Measurements from ENCODE around the gene KHK. TPM values are rescaled to one million over a fixed set of nuclear protein-coding genes. Genes with fewer than 3 reads are reported as not detected.

Gene KHK
- total and polyA plus RNA-seq, 9 of the 15 experiments (the other 6 are each of a cell fraction or from before 2014, with no cell fraction given), result 1.5 to 10.7 (median 5.2) TPM

DNA sequence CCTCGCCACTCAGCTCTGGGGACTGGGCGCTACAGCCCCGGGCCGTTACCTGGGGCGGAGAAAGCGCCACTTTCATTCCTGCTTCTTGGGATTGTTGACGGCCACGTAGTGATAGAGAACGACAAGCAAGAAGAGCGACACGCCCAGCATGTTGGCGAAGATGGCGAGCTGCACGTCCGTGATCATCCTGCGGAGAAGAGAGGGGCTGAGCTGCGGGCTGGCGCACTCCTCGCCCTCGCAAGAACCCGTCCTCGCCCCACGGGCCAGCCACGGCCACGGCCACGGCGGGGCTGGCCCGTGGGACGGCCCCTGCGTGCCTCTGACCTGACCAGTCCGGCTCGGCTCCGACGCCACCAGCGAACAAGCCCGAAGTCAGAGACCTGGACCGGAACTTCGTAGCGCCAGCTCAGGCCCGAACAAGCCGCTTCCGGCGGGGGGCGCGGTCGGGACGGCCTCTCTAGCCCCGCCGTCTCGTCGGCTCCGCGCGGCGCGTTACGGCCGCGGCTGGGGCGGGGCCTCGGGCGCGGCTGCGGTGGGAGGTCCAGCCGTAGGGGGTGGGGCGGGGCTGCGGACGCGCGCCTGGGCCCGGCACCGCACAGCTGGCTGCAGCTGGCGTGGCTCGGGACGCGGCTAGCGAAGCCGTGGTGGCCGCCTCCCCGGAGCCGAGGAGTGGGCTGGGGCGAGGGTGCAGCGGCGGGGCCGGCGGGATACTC is 15.1 kb upstream of the KHK start, which contains the start of gene OST4 (continued):
- TF ChIP-seq ZNF165 (CRISPR knock-in tag; IDR thresholded peaks at IDR 0.05; ENCODE audit: borderline replicate concordance), result no peak
- TF ChIP-seq ARID2 (IDR thresholded peaks at IDR 0.05), result no peak
- TF ChIP-seq, protein P1, sequence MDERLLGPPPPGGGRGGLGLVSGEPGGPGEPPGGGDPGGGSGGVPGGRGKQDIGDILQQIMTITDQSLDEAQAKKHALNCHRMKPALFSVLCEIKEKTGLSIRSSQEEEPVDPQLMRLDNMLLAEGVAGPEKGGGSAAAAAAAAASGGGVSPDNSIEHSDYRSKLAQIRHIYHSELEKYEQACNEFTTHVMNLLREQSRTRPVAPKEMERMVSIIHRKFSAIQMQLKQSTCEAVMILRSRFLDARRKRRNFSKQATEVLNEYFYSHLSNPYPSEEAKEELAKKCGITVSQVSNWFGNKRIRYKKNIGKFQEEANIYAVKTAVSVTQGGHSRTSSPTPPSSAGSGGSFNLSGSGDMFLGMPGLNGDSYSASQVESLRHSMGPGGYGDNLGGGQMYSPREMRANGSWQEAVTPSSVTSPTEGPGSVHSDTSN (CRISPR knock-in tag; IDR thresholded peaks at IDR 0.05; ENCODE audit: low read depth), result no peak
- TF ChIP-seq, protein P1 (tag; conservative IDR thresholded peaks at IDR 0.05; ENCODE audit: low read depth), result no peak
- TF ChIP-seq NR3C1 (CRISPR knock-in tag; IDR thresholded peaks at IDR 0.05), result no peak
- TF ChIP-seq, protein P2, sequence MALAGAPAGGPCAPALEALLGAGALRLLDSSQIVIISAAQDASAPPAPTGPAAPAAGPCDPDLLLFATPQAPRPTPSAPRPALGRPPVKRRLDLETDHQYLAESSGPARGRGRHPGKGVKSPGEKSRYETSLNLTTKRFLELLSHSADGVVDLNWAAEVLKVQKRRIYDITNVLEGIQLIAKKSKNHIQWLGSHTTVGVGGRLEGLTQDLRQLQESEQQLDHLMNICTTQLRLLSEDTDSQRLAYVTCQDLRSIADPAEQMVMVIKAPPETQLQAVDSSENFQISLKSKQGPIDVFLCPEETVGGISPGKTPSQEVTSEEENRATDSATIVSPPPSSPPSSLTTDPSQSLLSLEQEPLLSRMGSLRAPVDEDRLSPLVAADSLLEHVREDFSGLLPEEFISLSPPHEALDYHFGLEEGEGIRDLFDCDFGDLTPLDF (CRISPR knock-in tag; IDR thresholded peaks at IDR 0.05), result peak; percentile 40; the same call in 1 of the 2 replicates
- peak; percentile 96 for TF ChIP-seq RBFOX2 (IDR thresholded peaks at IDR 0.05; ENCODE audit: low read depth, low read length)
- TF ChIP-seq, protein P3, sequence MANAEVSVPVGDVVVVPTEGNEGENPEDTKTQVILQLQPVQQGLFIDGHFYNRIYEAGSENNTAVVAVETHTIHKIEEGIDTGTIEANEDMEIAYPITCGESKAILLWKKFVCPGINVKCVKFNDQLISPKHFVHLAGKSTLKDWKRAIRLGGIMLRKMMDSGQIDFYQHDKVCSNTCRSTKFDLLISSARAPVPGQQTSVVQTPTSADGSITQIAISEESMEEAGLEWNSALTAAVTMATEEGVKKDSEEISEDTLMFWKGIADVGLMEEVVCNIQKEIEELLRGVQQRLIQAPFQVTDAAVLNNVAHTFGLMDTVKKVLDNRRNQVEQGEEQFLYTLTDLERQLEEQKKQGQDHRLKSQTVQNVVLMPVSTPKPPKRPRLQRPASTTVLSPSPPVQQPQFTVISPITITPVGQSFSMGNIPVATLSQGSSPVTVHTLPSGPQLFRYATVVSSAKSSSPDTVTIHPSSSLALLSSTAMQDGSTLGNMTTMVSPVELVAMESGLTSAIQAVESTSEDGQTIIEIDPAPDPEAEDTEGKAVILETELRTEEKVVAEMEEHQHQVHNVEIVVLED (CRISPR knock-in tag; IDR thresholded peaks at IDR 0.05), result peak; percentile 91
- no peak for TF ChIP-seq RBM17 (IDR thresholded peaks at IDR 0.05; ENCODE audit: borderline replicate concordance, low read depth, low read length)
- TF ChIP-seq ZNF436 (CRISPR knock-in tag; IDR thresholded peaks at IDR 0.05), result no peak
- no peak for TF ChIP-seq CHD4 (IDR thresholded peaks at IDR 0.05; ENCODE audit: insufficient read depth, insufficient replicate concordance, low read depth, low read length, poor library complexity, severe bottlenecking)
- TF ChIP-seq, protein P4, sequence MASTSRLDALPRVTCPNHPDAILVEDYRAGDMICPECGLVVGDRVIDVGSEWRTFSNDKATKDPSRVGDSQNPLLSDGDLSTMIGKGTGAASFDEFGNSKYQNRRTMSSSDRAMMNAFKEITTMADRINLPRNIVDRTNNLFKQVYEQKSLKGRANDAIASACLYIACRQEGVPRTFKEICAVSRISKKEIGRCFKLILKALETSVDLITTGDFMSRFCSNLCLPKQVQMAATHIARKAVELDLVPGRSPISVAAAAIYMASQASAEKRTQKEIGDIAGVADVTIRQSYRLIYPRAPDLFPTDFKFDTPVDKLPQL (IDR thresholded peaks at IDR 0.05; ENCODE audit: extremely low read depth, insufficient read length), result no peak
- TF ChIP-seq THRAP3 (IDR thresholded peaks at IDR 0.05; ENCODE audit: borderline replicate concordance), result no peak
- TF ChIP-seq, protein P5, sequence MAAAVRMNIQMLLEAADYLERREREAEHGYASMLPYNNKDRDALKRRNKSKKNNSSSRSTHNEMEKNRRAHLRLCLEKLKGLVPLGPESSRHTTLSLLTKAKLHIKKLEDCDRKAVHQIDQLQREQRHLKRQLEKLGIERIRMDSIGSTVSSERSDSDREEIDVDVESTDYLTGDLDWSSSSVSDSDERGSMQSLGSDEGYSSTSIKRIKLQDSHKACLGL (CRISPR knock-in tag; IDR thresholded peaks at IDR 0.05; ENCODE audit: borderline replicate concordance, poor library complexity, severe bottlenecking), result no peak
- TF ChIP-seq PTTG1 (tag; IDR thresholded peaks at IDR 0.05; ENCODE audit: low read depth), result no peak
- TF ChIP-seq ZNF124 (CRISPR knock-in tag; IDR thresholded peaks at IDR 0.05), result no peak
- no peak for TF ChIP-seq ZNF561 (CRISPR knock-in tag; conservative IDR thresholded peaks at IDR 0.05)
- TF ChIP-seq BCL6 (CRISPR knock-in tag; IDR thresholded peaks at IDR 0.05), result no peak
- TF ChIP-seq, protein P6, sequence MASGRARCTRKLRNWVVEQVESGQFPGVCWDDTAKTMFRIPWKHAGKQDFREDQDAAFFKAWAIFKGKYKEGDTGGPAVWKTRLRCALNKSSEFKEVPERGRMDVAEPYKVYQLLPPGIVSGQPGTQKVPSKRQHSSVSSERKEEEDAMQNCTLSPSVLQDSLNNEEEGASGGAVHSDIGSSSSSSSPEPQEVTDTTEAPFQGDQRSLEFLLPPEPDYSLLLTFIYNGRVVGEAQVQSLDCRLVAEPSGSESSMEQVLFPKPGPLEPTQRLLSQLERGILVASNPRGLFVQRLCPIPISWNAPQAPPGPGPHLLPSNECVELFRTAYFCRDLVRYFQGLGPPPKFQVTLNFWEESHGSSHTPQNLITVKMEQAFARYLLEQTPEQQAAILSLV (tag; IDR thresholded peaks at IDR 0.05), result no peak
